GM12864 (cell line): Measurements from ENCODE around the gene DENND5A.

Experiments
- DNase-seq: peaks from one replicate; pipeline ENCODE4 v3.0.0-alpha.2; 2011; ENCODE audit warnings: low read depth
- H3K4me3 ChIP-seq: 2 replicates; pipeline ENCODE4 v1.5.1; 2011; ENCODE audit warnings: mild to moderate bottlenecking, low read depth, low read length, control low read depth
- CTCF ChIP-seq: IDR thresholded peaks from 2 replicates; pipeline ENCODE4 v1.5.1; 2011; ENCODE audit warnings: low read depth, mild to moderate bottlenecking, moderate library complexity, low read length, control low read depth, inconsistent platforms; ENCODE audit errors: missing control alignments

Gene DENND5A

GRCh38 chr11:9138612-9139579 lies 126.3 kb downstream of the DENND5A start:
- TF ChIP-seq CTCF = no peak
- no peak overlapping the region for H3K4me3 ChIP-seq
- DNase-seq = no peak

GRCh38 chr11:9138133-9138453 lies 127.1 kb downstream of the DENND5A start:
- no peak for TF ChIP-seq CTCF
- no peak for DNase-seq
- no peak overlapping the region for H3K4me3 ChIP-seq

- peak; percentile 99 for TF ChIP-seq CTCF
- no peak overlapping the region for H3K4me3 ChIP-seq
- DNase-seq = no peak
Observed at GRCh38 chr11:9137293-9138132, 127.6 kb downstream of the DENND5A start.

- TF ChIP-seq CTCF = no peak
- H3K4me3 ChIP-seq = no peak overlapping the region
- DNase-seq = no peak
Observed at GRCh38 chr11:9136741-9137140, 128.4 kb downstream of the DENND5A start.

- no peak for DNase-seq
- H3K4me3 ChIP-seq = no peak overlapping the region
- TF ChIP-seq CTCF = no peak
Observed at GRCh38 chr11:9133956-9134355, 131.2 kb downstream of the DENND5A start.

- no peak overlapping the region for H3K4me3 ChIP-seq
- no peak for DNase-seq
- no peak for TF ChIP-seq CTCF
Observed at GRCh38 chr11:9132203-9132878, 132.8 kb downstream of the DENND5A start.
